RWPE1 (cell line): Measurements from ENCODE around the gene RIMBP2.

Experiments used
- CTCF ChIA-PET: fragments of 350-600 bp; sonication (Branson Sonifier 250); formaldehyde crosslinking; extraction: SDS; loops from one replicate; lab custom pipeline; 2021; lab: Yijun Ruan, JAX
- POLR2A ChIA-PET: fragments of 400-600 bp; formaldehyde crosslinking; extraction: SDS; loops from one replicate; lab custom pipeline; 2020; ENCODE audit warnings: antibody characterized with exemption; ENCODE audit not compliant: low non-redundant PET; lab: Yijun Ruan, JAX
- DNase-seq: peaks from one replicate; pipeline ENCODE4 v3.0.0; 2012; ENCODE audit warnings: low spot score
- H3K27ac ChIP-seq: fragments of 450-650 bp; 2 replicates; pipeline ENCODE4 v1.5.1; 2017
- CTCF ChIP-seq: fragments of 450-650 bp; conservative IDR thresholded peaks from 2 replicates; pipeline ENCODE4 v1.5.1; 2017; ENCODE audit warnings: low read depth, mild to moderate bottlenecking

RIMBP2 gene

GRCh38 chr12:130420071-130420470 lies 296.0 kb downstream of the RIMBP2 start:
- CTCF ChIA-PET, result no interaction called here
- POLR2A ChIA-PET, result no interaction called here
- no peak for DNase-seq
- no peak overlapping the region for H3K27ac ChIP-seq
- no peak for TF ChIP-seq CTCF

DNA sequence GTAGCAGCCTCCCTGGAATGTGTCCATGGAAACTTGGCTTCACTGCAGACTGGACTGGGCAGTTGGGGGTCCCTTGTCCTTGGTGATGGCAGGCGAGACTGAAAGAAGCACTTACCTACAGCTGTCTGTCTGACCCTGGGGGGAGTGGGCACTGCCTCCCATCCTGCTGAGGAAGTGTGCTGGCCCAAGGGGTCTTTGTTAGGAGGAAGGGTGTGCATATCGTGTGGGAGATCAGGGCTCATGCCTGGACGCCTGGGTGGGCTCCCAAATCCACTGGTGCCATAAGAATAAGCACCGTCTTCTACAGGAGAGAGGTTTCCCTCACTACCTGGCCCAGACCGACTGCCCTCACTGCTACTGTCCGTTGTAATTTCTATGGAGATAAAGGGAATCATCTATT lies 297.0 kb downstream of the RIMBP2 start:
- H3K27ac ChIP-seq, result no peak overlapping the region
- no peak for DNase-seq
- ChIA-PET POLR2A (no interaction called here), CTCF (no interaction called here)
- no peak for TF ChIP-seq CTCF

DNA sequence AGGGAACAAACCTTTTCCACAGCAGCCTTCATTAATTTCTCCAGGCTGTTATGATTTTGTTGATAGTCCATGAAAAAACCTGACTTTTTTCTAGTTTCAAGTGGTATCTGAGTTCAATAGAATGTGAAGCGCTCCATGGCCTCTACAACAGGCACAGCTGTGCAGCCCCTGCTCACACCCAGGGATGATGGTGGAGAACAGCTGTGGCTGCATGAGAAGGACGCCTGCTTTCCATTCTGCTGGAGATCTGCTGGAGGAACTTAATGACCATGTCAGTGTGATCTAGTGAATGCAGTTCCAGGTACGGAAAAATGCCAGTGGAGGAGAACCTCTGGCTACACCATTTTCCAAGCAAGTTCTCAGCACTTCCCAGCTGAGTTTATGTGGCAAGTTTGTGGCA lies 297.8 kb downstream of the RIMBP2 start:
- H3K27ac ChIP-seq, result no peak overlapping the region
- no peak for TF ChIP-seq CTCF
- ChIA-PET CTCF (no interaction called here), POLR2A (no interaction called here)
- DNase-seq, result no peak

DNA sequence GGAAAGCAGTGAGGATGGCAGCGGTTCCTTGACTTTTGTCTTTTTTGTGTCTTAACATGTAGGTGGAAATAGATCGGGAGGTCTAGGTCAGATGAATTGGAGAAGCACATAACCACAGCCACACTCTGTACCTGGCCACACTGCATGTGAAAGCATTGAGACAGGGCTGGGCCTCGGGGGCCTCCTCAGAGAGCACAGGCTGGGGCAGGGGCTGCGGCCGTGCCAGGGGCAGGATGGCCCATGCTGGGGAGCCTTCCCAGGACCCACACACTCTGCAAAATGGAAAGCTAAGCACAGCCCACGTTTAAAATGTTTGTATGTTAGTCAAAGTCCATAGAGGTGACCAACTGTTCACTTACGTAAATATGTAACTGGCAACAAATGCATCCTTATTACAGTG lies 301.7 kb downstream of the RIMBP2 start:
- DNase-seq, result no peak
- ChIA-PET POLR2A (no interaction called here), CTCF (no interaction called here)
- TF ChIP-seq CTCF, result no peak
- no peak overlapping the region for H3K27ac ChIP-seq

DNA sequence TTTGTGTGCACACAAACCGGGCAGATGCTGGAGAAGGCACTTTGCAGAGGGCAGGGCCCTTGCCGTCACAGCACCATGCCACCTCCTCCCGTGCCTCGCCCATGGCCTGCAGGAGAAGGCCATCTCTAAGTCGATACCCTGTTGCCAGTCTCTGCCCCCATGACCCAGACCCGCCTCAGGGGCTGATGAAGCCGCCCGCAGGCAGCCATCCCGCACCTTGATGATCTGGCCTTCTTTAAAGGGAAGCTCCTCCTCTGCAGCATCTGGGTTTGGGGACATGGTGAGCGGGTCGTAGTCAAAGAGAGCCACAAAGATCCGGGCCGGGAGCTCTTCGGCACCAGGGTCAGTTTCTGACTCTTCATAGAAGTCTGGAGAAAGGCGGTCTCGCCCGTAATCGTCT lies 302.2 kb downstream of the RIMBP2 start:
- no peak overlapping the region for H3K27ac ChIP-seq
- POLR2A ChIA-PET, result no interaction called here
- CTCF ChIA-PET, result no interaction called here
- TF ChIP-seq CTCF, result no peak
- DNase-seq, result no peak

- no peak for TF ChIP-seq CTCF
- CTCF ChIA-PET, result interaction anchor here (0.9 kb wide), 1 partner anchor 336 kb away, joined by 5 read pairs; no protein-coding TSS in a partner anchor
- no peak for DNase-seq
- no peak overlapping the region for H3K27ac ChIP-seq
- POLR2A ChIA-PET, result no interaction called here
These were observed 303.7 kb downstream of the RIMBP2 start for GRCh38 chr12:130412384-130412783.

DNA sequence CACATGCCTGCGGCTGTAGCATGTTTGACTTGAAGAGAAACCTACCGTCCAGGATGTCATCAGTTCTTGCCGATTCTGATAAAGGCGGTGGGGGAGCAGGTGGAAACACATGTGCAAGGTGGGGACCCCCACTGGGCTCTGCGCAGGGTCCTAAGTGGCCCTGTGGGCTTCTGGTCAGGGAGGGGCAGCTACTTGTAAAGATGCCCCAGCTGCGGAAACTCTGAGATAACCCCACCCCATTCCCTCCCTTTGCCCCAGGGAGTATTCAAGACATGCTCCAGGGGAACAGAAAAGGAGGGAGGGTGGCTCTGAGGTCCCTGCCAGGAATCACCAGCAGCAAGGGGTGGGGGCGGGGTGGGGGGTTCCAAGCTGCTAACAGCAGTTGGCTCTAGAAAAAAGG lies 310.8 kb downstream of the RIMBP2 start:
- DNase-seq, result no peak
- no peak overlapping the region for H3K27ac ChIP-seq
- ChIA-PET CTCF (no interaction called here), POLR2A (no interaction called here)
- no peak for TF ChIP-seq CTCF
